Measurements from ENCODE around the gene RPL22.

GRCh38 chr1:6212193-6212959 lies 13.0 kb upstream of the RPL22 start:
- TF ChIP-seq GATA3 (IDR thresholded peaks at IDR 0.05; ENCODE audit: low read depth, low read length) (no peak), GATA2 (IDR thresholded peaks at IDR 0.05; ENCODE audit: low read depth, low read length) (no peak)
